Endothelial cell of umbilical vein (primary cell): Measurements from ENCODE around the gene UNC13D. TPM values are rescaled to one million over a fixed set of nuclear protein-coding genes. Genes with fewer than 3 reads are reported as not detected.

ENCODE experiments used
- BruUV-seq: library from RNA; stranded (reverse); fragments of 400-500 nt; replicated peaks from 2 replicates; lab custom pipeline; 2021; lab: Mats Ljungman, UMichigan
- CTCF ChIA-PET: fragments of 300-600, 350-600 bp; sonication (Branson Sonifier 250); formaldehyde crosslinking; loops from one replicate; lab custom pipeline; 2021; ENCODE audit warnings: antibody characterized with exemption, inconsistent platforms; lab: Charles Lee
- POLR2A ChIA-PET: fragments of 300-600, 350-600 bp; sonication (Branson Sonifier 250); formaldehyde crosslinking; loops from one replicate; lab custom pipeline; 2021; ENCODE audit warnings: antibody characterized with exemption, inconsistent platforms; lab: Charles Lee
- DNase-seq: peaks from one replicate; pipeline ENCODE4 v3.0.0-alpha.2; 2011; ENCODE audit warnings: low read depth, low spot score
- FAIRE-seq: peaks from 2 replicates; lab custom pipeline; 2011; peaks lifted over from hg19 to GRCh38; lab: Jason Lieb, UNC
- H2AFZ ChIP-seq: 2 replicates; pipeline ENCODE4 v1.6.0; 2012; ENCODE audit warnings: low read depth, low read length, control low read depth, inconsistent platforms
- H3K27ac ChIP-seq: 2 replicates; pipeline ENCODE4 v1.5.1; 2011; ENCODE audit warnings: low read depth, mild to moderate bottlenecking, control low read depth, low read length, moderate library complexity; ENCODE audit not compliant: insufficient read depth
- H3K27me3 ChIP-seq, 2 experiments: 2 replicates each; pipeline versions ENCODE4 v1.6.0 to v1.6.1; 2011; ENCODE audit warnings: low read length in 2 of 2, mixed read lengths in 1 of 2; ENCODE audit not compliant: control insufficient read depth in 2 of 2, insufficient read depth in 2 of 2
- H3K36me3 ChIP-seq, 2 experiments: 2 replicates in 1 of 2; 3 replicates in 1 of 2; pipeline ENCODE4 v1.5.1; 2011; ENCODE audit warnings: low read length in 2 of 2, mild to moderate bottlenecking in 1 of 2, moderate library complexity in 1 of 2; ENCODE audit not compliant: control insufficient read depth in 2 of 2, insufficient read depth in 2 of 2; ENCODE audit errors: extremely low read depth in 1 of 2
- H3K4me1 ChIP-seq: 3 replicates; pipeline ENCODE4 v1.5.1; 2011; ENCODE audit warnings: mild to moderate bottlenecking, low read length; ENCODE audit not compliant: control insufficient read depth, insufficient read depth; ENCODE audit errors: extremely low read depth
- H3K4me2 ChIP-seq: 2 replicates; pipeline ENCODE4 v1.6.1; 2011; ENCODE audit warnings: low read length, control low read depth, mixed read lengths; ENCODE audit not compliant: insufficient read depth
- H3K4me3 ChIP-seq, 3 experiments: fragments of 200-600 bp in 1 of 3; sonication (generic), shearing (Covaris generic) in 1 of 3; replicated peaks in 1 of 3; 2 replicates each; pipeline ENCODE4 v1.5.1; 2011 to 2016; ENCODE audit warnings: control low read depth in 3 of 3, low read length in 3 of 3, mild to moderate bottlenecking in 2 of 3, inconsistent platforms in 1 of 3, low read depth in 1 of 3, moderate library complexity in 1 of 3; ENCODE audit not compliant: insufficient read depth in 1 of 3
- H3K79me2 ChIP-seq: 2 replicates; pipeline ENCODE4 v1.6.0; 2012; ENCODE audit warnings: low read length, inconsistent platforms; ENCODE audit not compliant: control insufficient read depth, insufficient read depth
- H3K9ac ChIP-seq: replicated peaks from 2 replicates; pipeline ENCODE3; 2011; ENCODE audit warnings: low read length, control low read depth; ENCODE audit not compliant: insufficient read depth; ENCODE audit errors: extremely low read depth
- H3K9me1 ChIP-seq: replicated peaks from 3 replicates; pipeline ENCODE4 v1.6.0; 2011; ENCODE audit warnings: mild to moderate bottlenecking, low read length; ENCODE audit not compliant: control insufficient read depth, insufficient read depth; ENCODE audit errors: extremely low read depth
- H3K9me3 ChIP-seq: replicated peaks from 2 replicates; pipeline ENCODE4 v1.5.1; 2012; ENCODE audit warnings: low read length, inconsistent platforms; ENCODE audit not compliant: control insufficient read depth, insufficient read depth
- H4K20me1 ChIP-seq: replicated peaks from 2 replicates; pipeline ENCODE3; 2011; ENCODE audit warnings: mild to moderate bottlenecking, low read length; ENCODE audit not compliant: control insufficient read depth, insufficient read depth; ENCODE audit errors: extremely low read depth
- CTCF ChIP-seq, 2 donors: IDR thresholded peaks; 1 replicate in 1 of 2; 2 replicates in 1 of 2; pipeline ENCODE4 v1.5.1; 2011; ENCODE audit warnings: low read length in 2 of 2, mild to moderate bottlenecking in 2 of 2, moderate library complexity in 2 of 2, control low read depth in 1 of 2, inconsistent platforms in 1 of 2, low read depth in 1 of 2; ENCODE audit not compliant: insufficient read depth in 1 of 2; ENCODE audit errors: extremely low read depth in 1 of 2
- EZH2 ChIP-seq: IDR thresholded peaks from 2 replicates; pipeline ENCODE4 v1.6.1; 2012; ENCODE audit warnings: borderline replicate concordance, low read depth, mild to moderate bottlenecking, moderate library complexity, low read length, inconsistent platforms; ENCODE audit not compliant: severe bottlenecking
- FOS ChIP-seq: IDR thresholded peaks from 2 replicates; pipeline ENCODE4 v1.6.1; 2011; ENCODE audit warnings: mild to moderate bottlenecking, low read length, moderate library complexity, borderline replicate concordance; ENCODE audit not compliant: insufficient read depth
- GATA2 ChIP-seq: IDR thresholded peaks from 2 replicates; pipeline ENCODE4 v1.7.0; 2011; ENCODE audit warnings: low read depth, mild to moderate bottlenecking, moderate library complexity, mixed read lengths, low read length; ENCODE audit not compliant: insufficient read length, insufficient read depth
- JUN ChIP-seq: IDR thresholded peaks from 2 replicates; pipeline ENCODE4 v1.6.1; 2011; ENCODE audit warnings: borderline replicate concordance, low read depth; ENCODE audit not compliant: insufficient read length, insufficient read depth
- MAX ChIP-seq: IDR thresholded peaks from 2 replicates; pipeline ENCODE4 v1.6.1; 2011; ENCODE audit not compliant: insufficient read depth, insufficient read length
- MYC ChIP-seq: IDR thresholded peaks from one replicate; pipeline ENCODE4 v1.6.1; 2011; ENCODE audit warnings: mild to moderate bottlenecking, low read depth, low read length
- POLR2A ChIP-seq: IDR thresholded peaks from 2 replicates; pipeline ENCODE4 v1.6.1; 2012; ENCODE audit warnings: low read depth, mild to moderate bottlenecking, control low read depth, low read length
- POLR2AphosphoS5 ChIP-seq: IDR thresholded peaks from 2 replicates; pipeline ENCODE4 v1.6.1; 2012; ENCODE audit warnings: low read depth, mild to moderate bottlenecking, control low read depth, low read length, moderate library complexity; ENCODE audit not compliant: insufficient read depth
- dilution Hi-C: fragments of 300-500 bp; cut with MboI; formaldehyde crosslinking; loops from one replicate; pipeline ENCODE4 v1.15.0; 2019; ENCODE audit warnings: low sequenced_read_pairs; ENCODE audit not compliant: extremely low pct_ligation_motif_present
- intact Hi-C: fragments of 100-400 bp; cut with micrococcal nuclease; formaldehyde crosslinking; loops from one replicate; pipeline ENCODE4 v1.10.0; 2022
- polyA plus RNA-seq, 4 experiments: library from polyadenylated mRNA; depleted of rRNA in 3 of 4; stranded (reverse) in 3 of 4; unstranded in 1 of 4; fragments of >200 nt; gene quantifications; 2 replicates each; pipeline versions ENCODE4 v1.2.1 to v1.2.3, GENCODE V29; 2011 to 2012; ENCODE audit warnings: missing spikeins in 1 of 4
- total RNA-seq: library from RNA; stranded (reverse); gene quantifications from 2 replicates; pipeline ENCODE4 v1.2.3, GENCODE V29; 2021

Gene UNC13D
- total and polyA plus RNA-seq, 2 donors (not counting 3 experiments of a cell fraction or from before 2014, with no cell fraction given), result 6.9 to 14.9 TPM

GRCh38 chr17:75819678-75820077 is 24.5 kb downstream of the UNC13D start:
- Histone ChIP-seq H3K4me2 (no peak overlapping the region), H3K27me3 (no peaks in the 10 kb centered on the region), H4K20me1 (no peaks in the 10 kb centered on the region), H3K9me3 (no peaks in the 10 kb centered on the region), H3K79me2 (no peaks in the 10 kb centered on the region), H2AFZ (no peak overlapping the region), H3K9ac (no peak overlapping the region), H3K27ac (no peak overlapping the region), H3K4me1 (peaks cover 6% of the 10 kb centered on the region), H3K4me3 (no peak overlapping the region), H3K9me1 (no peaks in the 10 kb centered on the region), H3K36me3 (peaks cover 0 to 49% of the 10 kb centered on the region in 2 experiments)
- dilution Hi-C loops, result no loop called here
- ChIA-PET CTCF (interaction anchor here (1.6 kb wide), 1 partner anchor 7 kb away, joined by 7 read pairs; no protein-coding TSS in a partner anchor), POLR2A (no interaction called here)
- DNase-seq (no peak), FAIRE-seq (no peak)
- no peak for TF ChIP-seq JUN
- TF ChIP-seq POLR2A, result no peak
- no peak for TF ChIP-seq GATA2
- TF ChIP-seq EZH2, result no peak
- no peak for TF ChIP-seq MYC
- TF ChIP-seq POLR2AphosphoS5, result no peak
- no peak for TF ChIP-seq CTCF (IDR thresholded peaks at IDR 0.05; ENCODE audit: extremely low read depth in 1 of 2, insufficient read depth in 1 of 2, low read depth in 1 of 2, low read length in 2 of 2)
- TF ChIP-seq FOS, result no peak
- no peak for TF ChIP-seq MAX
- intact Hi-C loops, result no loop called here
- no TSS peak for BruUV-seq
